AG09309 (cell line): ENCODE measurements around the gene ROPN1B.
A peak's percentile ranks its signal among the peaks of the same experiment; 100 is the strongest.
"Not testable (repeated sequence)": the region's sequence is repeated elsewhere in the genome, so short reads cannot be mapped to it uniquely, and the experiment has no call there.

Experiments used
- DNase-seq: peaks from one replicate; pipeline ENCODE4 v3.0.0-alpha.2; 2010; ENCODE audit warnings: low read depth
- H3K4me3 ChIP-seq: 2 replicates; pipeline ENCODE4 v1.5.1; 2011; ENCODE audit warnings: mild to moderate bottlenecking, low read depth, low read length, moderate library complexity; ENCODE audit not compliant: control insufficient read depth
- CTCF ChIP-seq: IDR thresholded peaks from 2 replicates; pipeline ENCODE4 v1.5.1; 2011; ENCODE audit warnings: mild to moderate bottlenecking, low read depth, low read length, inconsistent platforms; ENCODE audit not compliant: insufficient read depth, control insufficient read depth; ENCODE audit errors: missing control alignments

Gene ROPN1B

GRCh38 chr3:125971997-125972944 lies 3.3 kb downstream of the ROPN1B start:
- DNase-seq: not testable (repeated sequence)
- H3K4me3 ChIP-seq: peak overlapping the region; percentile 18
- peak; percentile 63 for TF ChIP-seq CTCF

GRCh38 chr3:125975245-125976002 lies 6.4 kb downstream of the ROPN1B start:
- not testable (repeated sequence) for DNase-seq, H3K4me3 ChIP-seq

- not testable (repeated sequence) for DNase-seq, H3K4me3 ChIP-seq
These were observed 7.0 kb downstream of the ROPN1B start for GRCh38 chr3:125976003-125976390.

- DNase-seq: not testable (repeated sequence)
These were observed 8.1 kb downstream of the ROPN1B start for GRCh38 chr3:125977104-125977503.

GRCh38 chr3:125984951-125985350 lies 16.0 kb downstream of the ROPN1B start:
- not testable (repeated sequence) for DNase-seq, H3K4me3 ChIP-seq

More at GRCh38 chr3:125977104-125977503, 8.1 kb downstream of the ROPN1B start:
- not testable (repeated sequence) for H3K4me3 ChIP-seq

- no peak for DNase-seq
- no peak for TF ChIP-seq CTCF
- peak overlapping the region; percentile 51 for H3K4me3 ChIP-seq
These were observed 21.4 kb downstream of the ROPN1B start for GRCh38 chr3:125990253-125990970.

GRCh38 chr3:125996751-125997150 lies 27.8 kb downstream of the ROPN1B start:
- H3K4me3 ChIP-seq, DNase-seq: not testable (repeated sequence)

GRCh38 chr3:126002189-126002588 lies 33.2 kb downstream of the ROPN1B start:
- DNase-seq: no peak
- H3K4me3 ChIP-seq: no peak overlapping the region
- no peak for TF ChIP-seq CTCF
